22Rv1 (cell line): ENCODE measurements around the gene CYB561A3.

Experiments
- ZFX ChIP-seq: fragments of 450-650 bp; IDR thresholded peaks from 2 replicates; pipeline ENCODE4 v1.6.1; 2017; ENCODE audit warnings: antibody characterized with exemption, borderline replicate concordance
- TF ChIP-seq, protein P1 (sequence below): fragments of 450-650 bp; IDR thresholded peaks from 2 replicates; pipeline ENCODE4 v1.5.1; 2017; ENCODE audit warnings: mild to moderate bottlenecking

DNA sequence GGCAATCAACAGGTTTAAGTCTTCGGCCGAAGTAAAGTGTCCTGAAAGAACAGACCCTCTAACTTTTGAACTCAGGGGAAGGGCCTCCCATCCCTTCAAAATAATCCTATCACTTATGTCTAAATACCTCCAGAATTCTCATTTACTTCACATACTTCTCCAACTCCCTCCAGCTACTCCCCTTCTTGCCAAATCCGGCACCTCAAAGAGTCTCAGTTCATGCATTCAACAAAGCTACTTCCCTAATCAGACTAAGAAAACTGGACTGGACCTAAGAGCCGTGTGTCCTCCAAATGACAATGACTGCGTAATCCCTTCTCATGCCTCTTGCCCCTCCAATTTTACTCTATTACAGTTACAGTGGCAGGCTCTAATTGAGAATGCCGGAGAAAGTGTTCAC, 30.0 kb downstream of the CYB561A3 start:
- TF ChIP-seq, protein P1, sequence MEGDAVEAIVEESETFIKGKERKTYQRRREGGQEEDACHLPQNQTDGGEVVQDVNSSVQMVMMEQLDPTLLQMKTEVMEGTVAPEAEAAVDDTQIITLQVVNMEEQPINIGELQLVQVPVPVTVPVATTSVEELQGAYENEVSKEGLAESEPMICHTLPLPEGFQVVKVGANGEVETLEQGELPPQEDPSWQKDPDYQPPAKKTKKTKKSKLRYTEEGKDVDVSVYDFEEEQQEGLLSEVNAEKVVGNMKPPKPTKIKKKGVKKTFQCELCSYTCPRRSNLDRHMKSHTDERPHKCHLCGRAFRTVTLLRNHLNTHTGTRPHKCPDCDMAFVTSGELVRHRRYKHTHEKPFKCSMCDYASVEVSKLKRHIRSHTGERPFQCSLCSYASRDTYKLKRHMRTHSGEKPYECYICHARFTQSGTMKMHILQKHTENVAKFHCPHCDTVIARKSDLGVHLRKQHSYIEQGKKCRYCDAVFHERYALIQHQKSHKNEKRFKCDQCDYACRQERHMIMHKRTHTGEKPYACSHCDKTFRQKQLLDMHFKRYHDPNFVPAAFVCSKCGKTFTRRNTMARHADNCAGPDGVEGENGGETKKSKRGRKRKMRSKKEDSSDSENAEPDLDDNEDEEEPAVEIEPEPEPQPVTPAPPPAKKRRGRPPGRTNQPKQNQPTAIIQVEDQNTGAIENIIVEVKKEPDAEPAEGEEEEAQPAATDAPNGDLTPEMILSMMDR, result no peak
- no peak for TF ChIP-seq ZFX
